Measurements from ENCODE around the gene BBS12.

GRCh38 chr4:122785099-122785498 lies 52.6 kb downstream of the BBS12 start:
- no peak for TF ChIP-seq HNF4A (conservative IDR thresholded peaks at IDR 0.05)
- TF ChIP-seq RAD21 (IDR thresholded peaks at IDR 0.05) = no peak
- no peak for TF ChIP-seq TAF1 (conservative IDR thresholded peaks at IDR 0.05)
- TF ChIP-seq CTCF (IDR thresholded peaks at IDR 0.05; ENCODE audit: low read depth, low read length, missing input control) = no peak
- TF ChIP-seq MAX (IDR thresholded peaks at IDR 0.05) = no peak
- TF ChIP-seq REST (IDR thresholded peaks at IDR 0.05) = no peak
- no peak for TF ChIP-seq ZBTB33 (IDR thresholded peaks at IDR 0.05)
- no peak for TF ChIP-seq JUND (IDR thresholded peaks at IDR 0.05)
- TF ChIP-seq EGR1 (IDR thresholded peaks at IDR 0.05; ENCODE audit: low read depth in 2 of 2) = no peak
- TF ChIP-seq NR2F2 (IDR thresholded peaks at IDR 0.05) = no peak
- no peak for TF ChIP-seq FOXA1 (IDR thresholded peaks at IDR 0.05)
- no peak for TF ChIP-seq SP1 (IDR thresholded peaks at IDR 0.05)
- no peak for TF ChIP-seq FOXA2 (IDR thresholded peaks at IDR 0.05)
